ENCODE data around the gene PRICKLE3.

PRICKLE3 gene

DNA sequence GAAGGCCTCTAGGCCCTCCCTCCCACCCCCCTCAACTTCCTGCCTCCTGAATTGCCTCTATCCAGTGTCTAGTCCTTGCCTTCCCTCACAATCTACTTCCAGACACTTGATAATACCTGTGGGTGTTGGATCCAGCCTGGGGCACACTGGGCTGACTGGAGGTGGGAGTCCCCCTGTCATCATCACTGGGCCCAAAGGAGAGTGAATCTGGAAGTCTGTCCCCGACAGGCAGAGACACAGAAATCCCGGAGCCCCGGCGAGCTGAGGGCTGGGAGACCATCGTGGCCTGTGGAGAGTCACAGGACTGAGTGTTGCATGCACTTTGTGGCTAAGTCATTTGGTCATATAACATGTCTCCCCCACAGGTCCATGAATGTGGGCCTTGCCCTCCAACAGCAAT is 22.2 kb upstream of the PRICKLE3 start:
- DNase-seq (ENCODE audit: low read depth in 2 of 2) = no peak

- DNase-seq (ENCODE audit: low read depth in 2 of 2) = no peak
Measured at GRCh38 chrX:49206543-49206942, 20.4 kb upstream of the PRICKLE3 start.

DNA sequence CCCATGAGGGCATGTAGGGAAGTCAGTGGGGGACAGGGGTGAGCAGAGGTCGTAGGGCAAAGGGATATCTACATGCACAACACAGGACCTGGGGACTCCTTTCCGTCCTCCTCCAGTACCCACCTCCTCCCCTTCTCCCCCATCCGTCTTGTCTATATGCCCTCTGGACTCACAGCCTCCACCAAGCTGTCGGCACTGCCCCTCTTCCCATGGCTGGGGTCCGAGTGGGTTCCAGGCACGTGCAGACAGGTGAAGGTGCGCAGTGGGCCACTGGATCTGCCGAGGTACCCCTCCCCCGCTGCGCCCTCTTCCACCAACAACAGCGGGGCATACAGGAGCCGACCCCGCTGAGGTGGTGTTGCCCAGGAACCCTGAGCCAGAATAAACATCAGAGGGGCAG is 19.3 kb upstream of the PRICKLE3 start:
- no peak for DNase-seq (ENCODE audit: low read depth in 2 of 2)

DNA sequence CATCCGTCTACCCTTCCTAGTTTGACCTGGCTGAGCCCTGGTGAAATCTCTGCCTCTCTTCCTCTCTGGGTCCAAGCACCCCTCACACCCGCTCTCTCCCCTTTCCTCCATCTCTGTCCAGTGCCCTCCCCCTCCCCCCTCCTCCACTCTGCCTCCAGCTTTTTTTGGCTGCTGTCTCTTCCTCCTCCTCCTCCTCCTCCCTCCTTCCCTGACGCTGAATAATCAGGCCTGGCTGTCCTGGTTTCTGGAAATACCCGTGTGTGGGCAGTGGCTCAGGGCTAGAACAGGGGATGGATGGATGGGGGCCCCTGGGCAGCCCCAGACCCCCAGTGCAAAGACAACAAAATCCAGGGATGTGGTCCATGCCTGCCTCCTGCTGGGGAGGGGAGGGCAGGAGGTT is 18.5 kb upstream of the PRICKLE3 start:
- DNase-seq (ENCODE audit: low read depth in 2 of 2) = no peak

DNA sequence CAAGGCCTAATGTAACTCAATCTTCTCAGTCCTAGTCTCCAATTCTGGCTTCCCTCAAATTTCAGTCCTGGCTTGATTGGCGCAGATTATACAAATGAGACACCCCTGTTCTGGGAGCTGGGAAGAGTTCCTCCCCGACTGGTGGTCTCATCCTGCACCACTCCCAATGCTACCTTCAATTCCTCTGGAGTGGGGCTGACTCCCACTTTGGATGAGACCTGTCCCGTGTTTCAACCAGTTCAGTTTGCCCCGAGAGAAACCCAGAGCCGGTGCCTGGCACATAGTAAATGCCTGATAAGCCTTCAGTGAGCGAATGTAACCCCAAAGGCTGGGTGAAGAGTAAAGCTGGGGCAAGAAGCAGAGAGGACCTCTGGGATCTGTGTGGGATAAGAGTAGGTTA is 17.8 kb upstream of the PRICKLE3 start:
- no peak for DNase-seq (ENCODE audit: low read depth in 2 of 2)

GRCh38 chrX:49203536-49203935 is 17.4 kb upstream of the PRICKLE3 start:
- DNase-seq (ENCODE audit: low read depth in 2 of 2) = no peak

- DNase-seq (ENCODE audit: low read depth in 2 of 2) = no peak
Measured at GRCh38 chrX:49202022-49202421, 15.8 kb upstream of the PRICKLE3 start.

GRCh38 chrX:49199906-49200771 is 14.0 kb upstream of the PRICKLE3 start, which contains the start of gene SYP:
Gene SYP, minus strand, starts transcription at chrX:49200193. Its CDS starts 7 bp downstream, at chrX:49200186.
- peak; percentile 73 to 75 for DNase-seq (ENCODE audit: low read depth in 2 of 2)

DNA sequence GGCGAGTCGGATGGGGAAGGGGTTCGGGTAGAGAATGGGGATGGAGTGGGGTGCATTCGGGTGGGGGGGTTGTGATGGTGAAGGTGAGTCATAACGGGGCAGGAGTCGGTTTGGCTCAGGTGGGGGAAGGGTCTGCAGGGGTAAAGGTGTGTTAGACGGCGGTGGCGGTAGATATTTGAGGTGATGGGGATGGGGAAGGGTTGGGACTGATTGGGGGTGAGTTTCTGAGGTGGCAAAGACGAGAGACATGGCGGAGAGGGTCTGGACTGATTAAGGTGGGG is 13.1 kb upstream of the PRICKLE3 start:
- DNase-seq (ENCODE audit: low read depth in 2 of 2) = no peak

DNA sequence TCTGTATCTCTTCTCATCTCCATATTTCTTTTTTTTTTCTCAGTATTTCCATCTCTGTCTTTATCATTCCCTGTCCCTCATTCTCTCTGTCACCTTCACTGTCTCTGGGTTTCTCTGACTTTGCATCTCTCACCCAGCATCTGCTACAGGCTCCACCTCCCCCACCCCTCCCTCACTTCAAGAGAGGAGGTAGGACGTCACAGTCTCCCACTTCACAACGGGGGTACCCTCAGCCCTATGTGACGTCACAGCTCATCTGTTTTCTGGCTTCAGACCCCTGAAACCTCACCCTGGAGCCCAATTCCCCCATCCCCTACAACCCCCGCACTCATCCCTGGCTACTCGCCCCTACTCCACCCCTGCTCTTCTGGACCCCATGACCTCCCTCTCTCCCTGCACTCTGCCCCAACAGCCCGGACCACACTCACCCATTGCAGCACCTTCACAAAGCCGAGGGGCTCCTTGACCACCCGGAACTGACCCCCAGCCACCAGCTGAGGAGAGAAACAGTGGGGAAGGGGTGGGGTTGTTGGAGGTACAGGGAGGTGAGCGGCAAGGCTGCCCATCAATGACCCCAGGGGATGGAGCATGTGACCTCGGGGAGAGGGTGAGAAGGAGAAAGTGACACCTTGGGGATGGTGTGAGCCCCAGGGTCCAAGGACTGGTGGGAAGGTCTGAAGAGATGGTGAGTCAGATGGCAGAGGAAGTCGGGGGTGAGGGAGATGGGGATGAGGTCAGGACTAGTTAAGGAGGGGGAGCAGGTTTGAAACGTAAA is 12.6 kb upstream of the PRICKLE3 start:
- DNase-seq (ENCODE audit: low read depth in 2 of 2) = no peak

DNA sequence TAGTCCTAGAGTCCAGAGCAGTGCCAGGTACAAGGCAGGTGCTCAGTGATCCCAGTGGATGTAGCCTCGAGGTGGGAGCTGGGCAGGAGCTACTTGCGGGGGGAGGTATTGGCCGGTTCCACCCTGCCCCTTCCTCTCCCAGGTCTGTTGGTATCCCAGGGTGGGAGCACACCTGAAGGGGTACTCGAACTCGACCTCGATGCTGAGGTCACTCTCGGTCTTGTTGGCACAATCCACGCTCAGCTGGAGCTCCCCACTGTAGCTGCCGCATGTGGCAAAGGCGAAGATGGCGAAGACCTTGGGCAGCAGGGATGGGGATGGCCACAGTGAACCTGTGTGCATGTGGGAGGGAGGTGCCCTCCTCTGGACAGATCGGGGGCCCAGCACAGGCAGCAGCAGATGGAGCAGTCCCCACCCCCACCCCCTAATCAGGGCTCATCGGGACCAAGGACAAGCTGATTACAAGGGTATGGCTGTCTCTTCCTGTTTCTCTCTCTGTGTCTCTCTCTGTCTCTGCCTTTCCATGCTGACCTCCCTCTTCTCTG is 11.4 kb upstream of the PRICKLE3 start:
- no peak for DNase-seq (ENCODE audit: low read depth in 2 of 2)

- DNase-seq (ENCODE audit: low read depth in 2 of 2) = no peak
Measured at GRCh38 chrX:49193542-49193964, 7.4 kb upstream of the PRICKLE3 start.

GRCh38 chrX:49192722-49193328 is 6.7 kb upstream of the PRICKLE3 start:
- no peak for DNase-seq (ENCODE audit: low read depth in 2 of 2)

DNA sequence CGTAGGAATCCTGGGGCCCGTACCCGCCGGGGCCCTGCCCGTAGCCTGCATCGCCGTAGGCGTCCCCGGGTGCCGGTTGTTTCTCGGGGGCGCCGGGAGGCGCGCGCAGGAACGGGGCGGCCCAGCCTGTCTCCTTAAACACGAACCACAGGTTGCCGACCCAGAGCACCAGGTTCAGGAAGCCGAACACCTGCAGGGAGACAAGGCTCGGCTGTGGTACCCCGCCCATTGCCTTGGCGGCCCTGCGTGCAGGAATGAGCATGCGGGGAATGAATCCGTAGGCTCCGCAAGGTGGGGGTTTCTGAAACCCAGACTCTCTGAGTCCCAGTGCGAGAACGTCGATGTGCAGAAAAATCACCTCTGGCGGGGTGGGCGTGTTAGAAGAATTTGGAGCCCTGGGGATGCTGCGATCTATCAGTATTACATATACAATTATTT is 5.4 kb upstream of the PRICKLE3 start:
- DNase-seq (ENCODE audit: low read depth in 2 of 2) = no peak

GRCh38 chrX:49190821-49191573 is 4.8 kb upstream of the PRICKLE3 start:
- peak; percentile 57 to 64 for DNase-seq (ENCODE audit: low read depth in 2 of 2)

DNA sequence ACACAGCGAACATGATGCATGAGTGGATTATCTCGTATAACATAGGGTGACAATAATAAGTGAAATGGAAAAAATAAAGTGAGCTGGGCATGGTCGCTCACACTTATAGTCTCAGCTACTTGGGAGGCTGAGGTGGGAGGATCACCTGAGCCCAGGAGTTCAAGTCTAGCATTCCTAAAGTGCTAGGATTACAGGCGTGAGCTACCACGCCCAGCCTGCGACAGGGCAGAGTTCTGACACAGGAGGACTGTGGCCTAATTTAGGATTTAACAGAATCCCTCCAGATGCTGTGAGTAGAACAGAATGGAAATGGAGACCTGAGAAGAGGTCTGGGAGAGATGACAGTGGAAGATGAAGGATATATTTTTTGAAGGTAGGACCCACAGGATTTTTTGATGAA is 3.4 kb upstream of the PRICKLE3 start:
- no peak for DNase-seq (ENCODE audit: low read depth in 2 of 2)

GRCh38 chrX:49188468-49189076 is 2.4 kb upstream of the PRICKLE3 start:
- no peak for DNase-seq (ENCODE audit: low read depth in 2 of 2)

- no peak for DNase-seq (ENCODE audit: low read depth in 2 of 2)
Measured at GRCh38 chrX:49187526-49187925, 1.4 kb upstream of the PRICKLE3 start.

- no peak for DNase-seq (ENCODE audit: low read depth in 2 of 2)
Measured at GRCh38 chrX:49187028-49187394, 838 bp upstream of the PRICKLE3 start.

GRCh38 chrX:49184294-49185281 is 1.6 kb downstream of the PRICKLE3 start:
- peak in 1 of 2 experiments; percentile 44 for DNase-seq (ENCODE audit: low read depth in 2 of 2)

Data from stimulated activated CD4-positive, alpha-beta T cell treated with anti-CD3 and anti-CD28 coated beads, Interleukin-12 subunit alpha, Interleukin-12 subunit beta, amount 100 ng/mL, for 24 hours (primary cell).